Measurements from ENCODE around the gene BCL2.

- TF ChIP-seq CTCF (IDR thresholded peaks at IDR 0.05): no peak
- no peak for TF ChIP-seq ERG (CRISPR knock-in tag; IDR thresholded peaks at IDR 0.05)
- no peak for TF ChIP-seq KAT7 (CRISPR knock-in tag; IDR thresholded peaks at IDR 0.05; ENCODE audit: borderline replicate concordance)
- TF ChIP-seq, protein P1, sequence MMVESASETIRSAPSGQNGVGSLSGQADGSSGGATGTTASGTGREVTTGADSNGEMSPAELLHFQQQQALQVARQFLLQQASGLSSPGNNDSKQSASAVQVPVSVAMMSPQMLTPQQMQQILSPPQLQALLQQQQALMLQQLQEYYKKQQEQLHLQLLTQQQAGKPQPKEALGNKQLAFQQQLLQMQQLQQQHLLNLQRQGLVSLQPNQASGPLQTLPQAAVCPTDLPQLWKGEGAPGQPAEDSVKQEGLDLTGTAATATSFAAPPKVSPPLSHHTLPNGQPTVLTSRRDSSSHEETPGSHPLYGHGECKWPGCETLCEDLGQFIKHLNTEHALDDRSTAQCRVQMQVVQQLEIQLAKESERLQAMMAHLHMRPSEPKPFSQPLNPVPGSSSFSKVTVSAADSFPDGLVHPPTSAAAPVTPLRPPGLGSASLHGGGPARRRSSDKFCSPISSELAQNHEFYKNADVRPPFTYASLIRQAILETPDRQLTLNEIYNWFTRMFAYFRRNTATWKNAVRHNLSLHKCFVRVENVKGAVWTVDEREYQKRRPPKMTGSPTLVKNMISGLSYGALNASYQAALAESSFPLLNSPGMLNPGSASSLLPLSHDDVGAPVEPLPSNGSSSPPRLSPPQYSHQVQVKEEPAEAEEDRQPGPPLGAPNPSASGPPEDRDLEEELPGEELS (CRISPR knock-in tag; IDR thresholded peaks at IDR 0.05): no peak
- TF ChIP-seq USF1 (CRISPR knock-in tag; IDR thresholded peaks at IDR 0.05): no peak
- no peak for TF ChIP-seq TEAD4 (CRISPR knock-in tag; IDR thresholded peaks at IDR 0.05)
- TF ChIP-seq ZNF263 (CRISPR knock-in tag; IDR thresholded peaks at IDR 0.05; ENCODE audit: low read depth): no peak
- no peak for TF ChIP-seq FOXP1 (CRISPR knock-in tag; IDR thresholded peaks at IDR 0.05; ENCODE audit: borderline replicate concordance)
- no peak for TF ChIP-seq NR2C2 (CRISPR knock-in tag; IDR thresholded peaks at IDR 0.05)
- TF ChIP-seq, protein P2, sequence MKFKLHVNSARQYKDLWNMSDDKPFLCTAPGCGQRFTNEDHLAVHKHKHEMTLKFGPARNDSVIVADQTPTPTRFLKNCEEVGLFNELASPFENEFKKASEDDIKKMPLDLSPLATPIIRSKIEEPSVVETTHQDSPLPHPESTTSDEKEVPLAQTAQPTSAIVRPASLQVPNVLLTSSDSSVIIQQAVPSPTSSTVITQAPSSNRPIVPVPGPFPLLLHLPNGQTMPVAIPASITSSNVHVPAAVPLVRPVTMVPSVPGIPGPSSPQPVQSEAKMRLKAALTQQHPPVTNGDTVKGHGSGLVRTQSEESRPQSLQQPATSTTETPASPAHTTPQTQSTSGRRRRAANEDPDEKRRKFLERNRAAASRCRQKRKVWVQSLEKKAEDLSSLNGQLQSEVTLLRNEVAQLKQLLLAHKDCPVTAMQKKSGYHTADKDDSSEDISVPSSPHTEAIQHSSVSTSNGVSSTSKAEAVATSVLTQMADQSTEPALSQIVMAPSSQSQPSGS (CRISPR knock-in tag; IDR thresholded peaks at IDR 0.05; ENCODE audit: borderline replicate concordance, low read depth): no peak
- TF ChIP-seq ETV6 (CRISPR knock-in tag; IDR thresholded peaks at IDR 0.05): no peak
- no peak for TF ChIP-seq PRDM15 (CRISPR knock-in tag; IDR thresholded peaks at IDR 0.05)
- TF ChIP-seq ATF3 (CRISPR knock-in tag; conservative IDR thresholded peaks at IDR 0.05): no peak
- TF ChIP-seq HMGXB4 (CRISPR knock-in tag; IDR thresholded peaks at IDR 0.05): no peak
These were observed 236.5 kb downstream of the BCL2 start for GRCh38 chr18:63083020-63083531.
